CD14-positive monocyte (primary cell): ENCODE results near the gene SMAGP. TPM values are rescaled to one million over a fixed set of nuclear protein-coding genes. Genes with fewer than 3 reads are reported as not detected.

Experiments
- DNase-seq, 3 donors: peaks; one replicate each; pipeline ENCODE4 v3.0.0-alpha.2; 2011 to 2022
- H2AFZ ChIP-seq: 2 replicates; pipeline ENCODE4 v1.6.0; 2012; ENCODE audit warnings: mild to moderate bottlenecking, low read depth, low read length, inconsistent platforms; ENCODE audit not compliant: insufficient read depth, poor library complexity, severe bottlenecking
- H3K27ac ChIP-seq, 2 donors: 1 replicate in 1 of 2; 2 replicates in 1 of 2; pipeline ENCODE4 v1.5.1; 2012 to 2013; ENCODE audit warnings: low read length in 2 of 2, control low read depth in 1 of 2, inconsistent platforms in 1 of 2, low read depth in 1 of 2, mild to moderate bottlenecking in 1 of 2
- H3K27me3 ChIP-seq, 2 donors: one replicate each; pipeline versions ENCODE4 v1.6.0 to v1.6.1; 2011 to 2013; ENCODE audit warnings: low read length in 2 of 2; ENCODE audit not compliant: control insufficient read depth in 2 of 2, insufficient read depth in 2 of 2
- H3K36me3 ChIP-seq, 2 donors: replicated peaks in 1 of 2; 1 replicate in 1 of 2; 2 replicates in 1 of 2; pipeline versions ENCODE4 v1.5.1 to v1.6.1; 2012 to 2013; ENCODE audit warnings: low read length in 2 of 2, control low read depth in 1 of 2, inconsistent platforms in 1 of 2, mild to moderate bottlenecking in 1 of 2; ENCODE audit not compliant: insufficient read depth in 2 of 2, control insufficient read depth in 1 of 2
- H3K4me1 ChIP-seq, 2 donors: 1 replicate in 1 of 2; 2 replicates in 1 of 2; pipeline versions ENCODE4 v1.5.1 to v1.6.1; 2012 to 2013; ENCODE audit warnings: low read length in 2 of 2, control low read depth in 1 of 2, inconsistent platforms in 1 of 2, mild to moderate bottlenecking in 1 of 2, moderate library complexity in 1 of 2; ENCODE audit not compliant: insufficient read depth in 2 of 2, control insufficient read depth in 1 of 2
- H3K4me2 ChIP-seq: replicated peaks from 2 replicates; pipeline ENCODE3; 2012; ENCODE audit warnings: low read length, moderate library complexity, mild to moderate bottlenecking; ENCODE audit not compliant: poor library complexity, severe bottlenecking; ENCODE audit errors: extremely low read depth
- H3K4me3 ChIP-seq, 3 experiments: fragments of 200-600 bp in 1 of 3; sonication (generic) in 1 of 3; replicated peaks in 1 of 3; 1 replicate in 2 of 3; 2 replicates in 1 of 3; pipeline ENCODE4 v1.5.1; 2011 to 2013; ENCODE audit warnings: low read length in 3 of 3, mild to moderate bottlenecking in 3 of 3, control low read depth in 2 of 3, low read depth in 2 of 3, inconsistent platforms in 1 of 3, moderate library complexity in 1 of 3
- H3K79me2 ChIP-seq: 2 replicates; pipeline ENCODE4 v1.6.0; 2012; ENCODE audit warnings: mild to moderate bottlenecking, control low read depth, inconsistent platforms, low read length, moderate library complexity; ENCODE audit not compliant: insufficient read depth
- H3K9ac ChIP-seq: 2 replicates; pipeline ENCODE4 v1.6.0; 2017; ENCODE audit warnings: low read length, mild to moderate bottlenecking; ENCODE audit not compliant: insufficient read depth, poor library complexity, severe bottlenecking
- H3K9me3 ChIP-seq, 2 donors: replicated peaks in 1 of 2; 1 replicate in 1 of 2; 2 replicates in 1 of 2; pipeline versions ENCODE4 v1.5.1 to v1.6.1; 2012 to 2013; ENCODE audit warnings: low read length in 2 of 2, control low read depth in 1 of 2; ENCODE audit not compliant: control insufficient read depth in 1 of 2, insufficient read depth in 1 of 2
- H4K20me1 ChIP-seq: 2 replicates; pipeline ENCODE4 v1.6.0; 2012; ENCODE audit warnings: mild to moderate bottlenecking, low read length, control low read depth, moderate library complexity; ENCODE audit not compliant: insufficient read depth
- H3K27ac Mint-ChIP-seq, 7 donors: one replicate each; pipeline ENCODE4 v1.8.0; 2020; ENCODE audit warnings: mild to moderate bottlenecking in 7 of 7, mixed read lengths in 7 of 7, moderate library complexity in 6 of 7, inconsistent platforms in 2 of 7
- H3K27me3 Mint-ChIP-seq, 3 donors: one replicate each; pipeline ENCODE4 v1.8.0; 2021 to 2022; ENCODE audit warnings: low read depth in 3 of 3, mild to moderate bottlenecking in 3 of 3, mixed read lengths in 3 of 3, moderate library complexity in 3 of 3, inconsistent platforms in 1 of 3
- H3K36me3 Mint-ChIP-seq, 2 donors: one replicate each; pipeline ENCODE4 v1.8.0; 2020; ENCODE audit warnings: mixed read lengths in 2 of 2, inconsistent platforms in 1 of 2, mild to moderate bottlenecking in 1 of 2
- H3K4me1 Mint-ChIP-seq: one replicate; pipeline ENCODE4 v1.8.0; 2020; ENCODE audit warnings: mild to moderate bottlenecking, mixed read lengths
- H3K4me3 Mint-ChIP-seq, 2 donors: one replicate each; pipeline ENCODE4 v1.8.0; 2020; ENCODE audit warnings: mild to moderate bottlenecking in 2 of 2, mixed read lengths in 2 of 2, moderate library complexity in 1 of 2
- H3K9me3 Mint-ChIP-seq, 7 donors: one replicate each; pipeline ENCODE4 v1.8.0; 2020 to 2022; ENCODE audit warnings: mixed read lengths in 7 of 7, mild to moderate bottlenecking in 6 of 7, moderate library complexity in 6 of 7, inconsistent platforms in 2 of 7
- WGBS: methylation state at CpG from one replicate; pipeline ENCODE4 v1.1.5; 2013; ENCODE audit warnings: missing lambda C conversion rate; ENCODE audit not compliant: insufficient coverage; 5-methylcytosine and 5-hydroxymethylcytosine counted together
- intact Hi-C, 2 donors: fragments of 100-400 bp; cut with micrococcal nuclease; formaldehyde crosslinking; loops; one replicate each; pipeline versions ENCODE4 v1.15.0 to v1.15.1; 2023
- polyA plus RNA-seq, 3 donors: library from polyadenylated mRNA; depleted of rRNA in 1 of 3; unstranded in 2 of 3; stranded (reverse) in 1 of 3; fragments of 300-500 nt in 2 of 3; fragments of >200 nt in 1 of 3; fragmentation: Illumina TruSeq in 2 of 3; gene quantifications; 1 replicate in 2 of 3; 2 replicates in 1 of 3; pipeline ENCODE4 v1.2.3, GENCODE V29; 2012 to 2021
- TF ChIP-seq, protein P1 (sequence below): fragments of 200-600 bp; IDR thresholded peaks from one replicate; pipeline ENCODE4 v1.8.0; 2022; ENCODE audit warnings: antibody characterized with exemption, mild to moderate bottlenecking

SMAGP gene
- polyA plus RNA-seq, 3 donors: 2.6 to 6.6 (median 3.0) TPM

DNA sequence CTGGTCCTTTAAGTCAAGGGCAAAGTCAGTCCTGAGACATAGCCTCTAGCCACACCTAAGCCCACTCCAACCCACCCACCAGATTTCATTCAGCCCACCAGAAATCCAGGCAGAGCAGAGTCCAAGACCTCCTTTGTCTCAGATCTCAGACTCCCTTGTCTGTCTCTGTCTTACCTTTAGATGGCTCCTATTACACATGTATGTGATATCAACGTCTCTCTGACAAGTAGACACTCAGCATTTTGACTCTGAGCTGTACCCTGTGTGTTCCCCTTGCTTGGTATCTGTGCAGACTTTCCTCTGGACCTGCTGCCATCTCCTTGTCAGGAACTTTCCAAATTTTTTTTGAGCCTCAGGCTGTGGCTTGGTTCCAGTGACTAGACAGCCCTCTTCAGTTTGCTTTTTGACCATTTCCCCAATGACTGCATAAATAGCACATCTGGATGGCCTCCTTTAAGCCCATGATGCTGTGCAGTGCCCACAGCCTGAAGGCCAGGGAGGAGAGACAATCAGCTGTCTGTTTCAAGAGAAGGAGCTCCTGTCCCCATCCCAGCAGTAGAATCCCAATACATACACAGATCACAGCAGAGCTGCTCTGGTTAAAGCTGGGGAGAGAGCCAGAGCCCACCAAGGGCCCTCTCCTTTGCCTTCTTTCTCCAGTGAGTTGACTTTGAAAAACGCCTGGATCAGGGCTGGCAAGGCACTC is 59.4 kb downstream of the SMAGP start:
- H3K27ac ChIP-seq: no peak overlapping the region
- WGBS: 75% methylated on average over 2 of the region's 2 CpGs
- intact Hi-C loops: loop anchor here in 1 of 2 donors (10.0 kb wide), 1 partner anchor 54 kb away; no protein-coding TSS in a partner anchor
- no peaks in the 10 kb centered on the region for H4K20me1 ChIP-seq
- Mint-ChIP-seq H3K9me3 (peaks cover 0 to 3% (median 0%) of the 10 kb centered on the region in 7 donors), H3K4me1 (no peaks in the 10 kb centered on the region), H3K27me3 (peaks cover 0 to 7% (median 2%) of the 10 kb centered on the region in 3 donors), H3K4me3 (no peak overlapping the region), H3K36me3 (no peaks in the 10 kb centered on the region), H3K27ac (no peak overlapping the region)
- H3K27me3 ChIP-seq: no peaks in the 10 kb centered on the region
- no peaks in the 10 kb centered on the region for H3K36me3 ChIP-seq
- no peak overlapping the region for H3K4me2 ChIP-seq
- no peak for DNase-seq
- no peak overlapping the region for H2AFZ ChIP-seq
- H3K4me1 ChIP-seq: no peaks in the 10 kb centered on the region
- no peaks in the 10 kb centered on the region for H3K79me2 ChIP-seq
- no peak overlapping the region for H3K4me3 ChIP-seq
- H3K9me3 ChIP-seq: no peaks in the 10 kb centered on the region
- TF ChIP-seq, protein P1, sequence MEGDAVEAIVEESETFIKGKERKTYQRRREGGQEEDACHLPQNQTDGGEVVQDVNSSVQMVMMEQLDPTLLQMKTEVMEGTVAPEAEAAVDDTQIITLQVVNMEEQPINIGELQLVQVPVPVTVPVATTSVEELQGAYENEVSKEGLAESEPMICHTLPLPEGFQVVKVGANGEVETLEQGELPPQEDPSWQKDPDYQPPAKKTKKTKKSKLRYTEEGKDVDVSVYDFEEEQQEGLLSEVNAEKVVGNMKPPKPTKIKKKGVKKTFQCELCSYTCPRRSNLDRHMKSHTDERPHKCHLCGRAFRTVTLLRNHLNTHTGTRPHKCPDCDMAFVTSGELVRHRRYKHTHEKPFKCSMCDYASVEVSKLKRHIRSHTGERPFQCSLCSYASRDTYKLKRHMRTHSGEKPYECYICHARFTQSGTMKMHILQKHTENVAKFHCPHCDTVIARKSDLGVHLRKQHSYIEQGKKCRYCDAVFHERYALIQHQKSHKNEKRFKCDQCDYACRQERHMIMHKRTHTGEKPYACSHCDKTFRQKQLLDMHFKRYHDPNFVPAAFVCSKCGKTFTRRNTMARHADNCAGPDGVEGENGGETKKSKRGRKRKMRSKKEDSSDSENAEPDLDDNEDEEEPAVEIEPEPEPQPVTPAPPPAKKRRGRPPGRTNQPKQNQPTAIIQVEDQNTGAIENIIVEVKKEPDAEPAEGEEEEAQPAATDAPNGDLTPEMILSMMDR: no peak
- no peak overlapping the region for H3K9ac ChIP-seq

DNA sequence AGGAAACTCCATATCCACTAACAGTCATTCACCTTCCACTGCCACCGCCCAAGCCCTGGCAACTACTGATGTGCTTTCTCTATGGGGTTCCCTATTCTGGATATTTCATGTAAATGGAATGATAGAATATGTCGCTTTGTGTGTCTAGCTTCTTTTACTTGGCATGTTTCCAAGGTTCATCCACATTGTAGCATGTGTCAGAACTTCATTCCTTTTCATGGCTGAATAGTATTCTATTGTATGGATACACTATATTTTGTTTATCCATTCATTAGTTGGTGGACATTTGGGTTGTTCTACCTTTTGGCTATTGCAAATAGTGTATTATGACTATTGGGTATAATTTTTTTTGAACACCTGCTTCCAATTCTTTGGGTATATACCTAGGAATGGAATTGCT is 61.0 kb downstream of the SMAGP start:
- H3K27me3 ChIP-seq: no peaks in the 10 kb centered on the region
- TF ChIP-seq, protein P1: no peak
- no peak overlapping the region for H3K4me3 ChIP-seq
- DNase-seq: no peak
- Mint-ChIP-seq H3K36me3 (no peaks in the 10 kb centered on the region), H3K4me3 (no peak overlapping the region), H3K9me3 (peaks cover 0 to 3% (median 0%) of the 10 kb centered on the region in 7 donors), H3K27me3 (peaks cover 0 to 7% (median 2%) of the 10 kb centered on the region in 3 donors), H3K4me1 (no peaks in the 10 kb centered on the region), H3K27ac (no peak overlapping the region)
- H2AFZ ChIP-seq: no peak overlapping the region
- H3K4me1 ChIP-seq: no peaks in the 10 kb centered on the region
- intact Hi-C loops: no loop called here
- H3K9me3 ChIP-seq: no peaks in the 10 kb centered on the region
- H4K20me1 ChIP-seq: no peaks in the 10 kb centered on the region
- H3K79me2 ChIP-seq: no peaks in the 10 kb centered on the region
- H3K4me2 ChIP-seq: no peak overlapping the region
- no peak overlapping the region for H3K27ac ChIP-seq
- WGBS: no CpG with 5 or more reads among the region's 2 CpGs
- no peak overlapping the region for H3K9ac ChIP-seq
- no peaks in the 10 kb centered on the region for H3K36me3 ChIP-seq
